22Rv1 (cell line): ENCODE data around the gene MTG1.

Experiments used
- ZFX ChIP-seq: fragments of 450-650 bp; IDR thresholded peaks from 2 replicates; pipeline ENCODE4 v1.6.1; 2017; ENCODE audit warnings: antibody characterized with exemption, borderline replicate concordance
- TF ChIP-seq, protein P1 (sequence below): fragments of 450-650 bp; IDR thresholded peaks from 2 replicates; pipeline ENCODE4 v1.5.1; 2017; ENCODE audit warnings: mild to moderate bottlenecking

DNA sequence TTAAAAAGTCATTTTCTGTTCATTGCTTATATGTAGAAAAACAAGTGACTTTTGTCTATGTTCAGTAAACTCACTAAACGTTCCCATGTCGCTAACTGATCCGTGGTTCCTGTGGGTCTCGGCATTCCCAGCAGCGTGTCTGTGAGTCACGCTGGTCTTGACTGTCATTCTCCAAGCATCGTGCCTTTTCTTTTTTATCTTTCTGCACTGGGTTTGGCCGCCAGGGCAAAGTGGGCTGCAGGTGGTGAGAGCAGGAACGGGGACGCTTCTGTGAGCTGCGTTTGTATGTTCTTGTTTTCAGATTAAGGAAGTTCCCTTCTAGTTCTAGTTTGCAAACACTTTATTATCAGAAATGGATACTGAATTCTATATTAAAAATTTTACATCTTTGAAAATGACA lies 53.0 kb downstream of the MTG1 start:
- TF ChIP-seq, protein P1, sequence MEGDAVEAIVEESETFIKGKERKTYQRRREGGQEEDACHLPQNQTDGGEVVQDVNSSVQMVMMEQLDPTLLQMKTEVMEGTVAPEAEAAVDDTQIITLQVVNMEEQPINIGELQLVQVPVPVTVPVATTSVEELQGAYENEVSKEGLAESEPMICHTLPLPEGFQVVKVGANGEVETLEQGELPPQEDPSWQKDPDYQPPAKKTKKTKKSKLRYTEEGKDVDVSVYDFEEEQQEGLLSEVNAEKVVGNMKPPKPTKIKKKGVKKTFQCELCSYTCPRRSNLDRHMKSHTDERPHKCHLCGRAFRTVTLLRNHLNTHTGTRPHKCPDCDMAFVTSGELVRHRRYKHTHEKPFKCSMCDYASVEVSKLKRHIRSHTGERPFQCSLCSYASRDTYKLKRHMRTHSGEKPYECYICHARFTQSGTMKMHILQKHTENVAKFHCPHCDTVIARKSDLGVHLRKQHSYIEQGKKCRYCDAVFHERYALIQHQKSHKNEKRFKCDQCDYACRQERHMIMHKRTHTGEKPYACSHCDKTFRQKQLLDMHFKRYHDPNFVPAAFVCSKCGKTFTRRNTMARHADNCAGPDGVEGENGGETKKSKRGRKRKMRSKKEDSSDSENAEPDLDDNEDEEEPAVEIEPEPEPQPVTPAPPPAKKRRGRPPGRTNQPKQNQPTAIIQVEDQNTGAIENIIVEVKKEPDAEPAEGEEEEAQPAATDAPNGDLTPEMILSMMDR, result no peak
- TF ChIP-seq ZFX, result no peak
